Measurements from ENCODE around the gene FAM168B.
"Not testable (repeated sequence)": the region's sequence is repeated elsewhere in the genome, so short reads cannot be mapped to it uniquely, and the experiment has no call there.

Gene FAM168B

GRCh38 chr2:131093006-131093695 lies at the start of gene FAM168B:
Gene FAM168B, minus strand, starts transcription at chr2:131093460. Its CDS starts 10,814 bp downstream, at chr2:131082646.
- DNase-seq (ENCODE audit: low read depth): peak; percentile 87

- no peak for DNase-seq (ENCODE audit: low read depth)
Measured at GRCh38 chr2:131142849-131143248, 49.6 kb upstream of the FAM168B start.

- no peak for DNase-seq (ENCODE audit: low read depth)
Measured at GRCh38 chr2:131140581-131140980, 47.3 kb upstream of the FAM168B start.

- DNase-seq (ENCODE audit: low read depth): no peak
Measured at GRCh38 chr2:131132729-131133128, 39.5 kb upstream of the FAM168B start.

- DNase-seq (ENCODE audit: low read depth): no peak
Measured at GRCh38 chr2:131130298-131130596, 37.0 kb upstream of the FAM168B start.

GRCh38 chr2:131127981-131128380 lies 34.7 kb upstream of the FAM168B start:
- no peak for DNase-seq (ENCODE audit: low read depth)

GRCh38 chr2:131127076-131127475 lies 33.8 kb upstream of the FAM168B start:
- no peak for DNase-seq (ENCODE audit: low read depth)

GRCh38 chr2:131126436-131126835 lies 33.2 kb upstream of the FAM168B start:
- DNase-seq (ENCODE audit: low read depth): no peak

- DNase-seq (ENCODE audit: low read depth): no peak
Measured at GRCh38 chr2:131125195-131125757, 32.0 kb upstream of the FAM168B start.

- no peak for DNase-seq (ENCODE audit: low read depth)
Measured at GRCh38 chr2:131123192-131123591, 29.9 kb upstream of the FAM168B start.

- DNase-seq (ENCODE audit: low read depth): no peak
Measured at GRCh38 chr2:131122496-131122895, 29.2 kb upstream of the FAM168B start.

- no peak for DNase-seq (ENCODE audit: low read depth)
Measured at GRCh38 chr2:131121464-131121863, 28.2 kb upstream of the FAM168B start.

- no peak for DNase-seq (ENCODE audit: low read depth)
Measured at GRCh38 chr2:131120815-131121317, 27.6 kb upstream of the FAM168B start.

GRCh38 chr2:131115752-131116151 lies 22.5 kb upstream of the FAM168B start:
- no peak for DNase-seq (ENCODE audit: low read depth)

GRCh38 chr2:131114950-131115349 lies 21.7 kb upstream of the FAM168B start:
- not testable (repeated sequence) for DNase-seq (ENCODE audit: low read depth)

GRCh38 chr2:131113566-131114227 lies 20.4 kb upstream of the FAM168B start:
- no peak for DNase-seq (ENCODE audit: low read depth)

- DNase-seq (ENCODE audit: low read depth): no peak
Measured at GRCh38 chr2:131112529-131112928, 19.3 kb upstream of the FAM168B start.

- DNase-seq (ENCODE audit: low read depth): peak; percentile 35
Measured at GRCh38 chr2:131105950-131106801, 12.9 kb upstream of the FAM168B start.

GRCh38 chr2:131105156-131105949 lies 12.1 kb upstream of the FAM168B start, which contains the start of gene PLEKHB2:
Gene PLEKHB2, plus strand, starts transcription at chr2:131105336. Its CDS starts 15,606 bp downstream, at chr2:131120942.
- peak; percentile 89 for DNase-seq (ENCODE audit: low read depth)

GRCh38 chr2:131104487-131105155 lies 11.4 kb upstream of the FAM168B start:
- DNase-seq (ENCODE audit: low read depth): peak; percentile 35

- no peak for DNase-seq (ENCODE audit: low read depth)
Measured at GRCh38 chr2:131103165-131103564, 9.9 kb upstream of the FAM168B start.
